HL-60/S4 treated with retinoic acid at 250 ng/mL for 4 days and 3 days (cell line): ENCODE data around the gene LETM1.

ENCODE experiments used
- in situ Hi-C: fragments of 300-500 bp; cut with MboI; formaldehyde crosslinking; loops from 2 replicates; pipeline ENCODE4 v1.7.0; 2022; ENCODE audit warnings: low sequenced_read_pairs

The LETM1 gene

GRCh38 chr4:1808851-1809753 is 46.9 kb downstream of the LETM1 start:
- in situ Hi-C loops = no loop called here

GRCh38 chr4:1808396-1808795 is 47.6 kb downstream of the LETM1 start:
- in situ Hi-C loops = no loop called here

- in situ Hi-C loops = no loop called here
These were observed 48.6 kb downstream of the LETM1 start for GRCh38 chr4:1807332-1807777.

- in situ Hi-C loops = no loop called here
These were observed 49.2 kb downstream of the LETM1 start for GRCh38 chr4:1806596-1807331.

GRCh38 chr4:1806223-1806564 is 49.8 kb downstream of the LETM1 start:
- in situ Hi-C loops = no loop called here

GRCh38 chr4:1805493-1806222 is 50.3 kb downstream of the LETM1 start:
- in situ Hi-C loops = no loop called here

- in situ Hi-C loops = no loop called here
These were observed 51.1 kb downstream of the LETM1 start for GRCh38 chr4:1804638-1805492.

GRCh38 chr4:1803523-1804423 is 52.2 kb downstream of the LETM1 start:
- in situ Hi-C loops = no loop called here

GRCh38 chr4:1802720-1803522 is 53.0 kb downstream of the LETM1 start:
- in situ Hi-C loops = no loop called here

- in situ Hi-C loops = no loop called here
These were observed 53.7 kb downstream of the LETM1 start for GRCh38 chr4:1802151-1802715.

- in situ Hi-C loops = no loop called here
These were observed 54.5 kb downstream of the LETM1 start for GRCh38 chr4:1801286-1801958.

GRCh38 chr4:1800805-1801204 is 55.2 kb downstream of the LETM1 start:
- in situ Hi-C loops = no loop called here

- in situ Hi-C loops = no loop called here
These were observed 56.3 kb downstream of the LETM1 start for GRCh38 chr4:1799387-1800375.

GRCh38 chr4:1798580-1799386 is 57.2 kb downstream of the LETM1 start:
- in situ Hi-C loops = no loop called here

- in situ Hi-C loops = no loop called here
These were observed 57.9 kb downstream of the LETM1 start for GRCh38 chr4:1797861-1798579.
